Measurements from ENCODE around the gene KATNAL2. TPM values are rescaled to one million over a fixed set of nuclear protein-coding genes. Genes with fewer than 3 reads are reported as not detected.
"Not testable (repeated sequence)": the region's sequence is repeated elsewhere in the genome, so short reads cannot be mapped to it uniquely, and the experiment has no call there.

KATNAL2 gene
- total RNA-seq, 2 experiments from 2014 or later: 1.3 to 1.6 TPM

DNA sequence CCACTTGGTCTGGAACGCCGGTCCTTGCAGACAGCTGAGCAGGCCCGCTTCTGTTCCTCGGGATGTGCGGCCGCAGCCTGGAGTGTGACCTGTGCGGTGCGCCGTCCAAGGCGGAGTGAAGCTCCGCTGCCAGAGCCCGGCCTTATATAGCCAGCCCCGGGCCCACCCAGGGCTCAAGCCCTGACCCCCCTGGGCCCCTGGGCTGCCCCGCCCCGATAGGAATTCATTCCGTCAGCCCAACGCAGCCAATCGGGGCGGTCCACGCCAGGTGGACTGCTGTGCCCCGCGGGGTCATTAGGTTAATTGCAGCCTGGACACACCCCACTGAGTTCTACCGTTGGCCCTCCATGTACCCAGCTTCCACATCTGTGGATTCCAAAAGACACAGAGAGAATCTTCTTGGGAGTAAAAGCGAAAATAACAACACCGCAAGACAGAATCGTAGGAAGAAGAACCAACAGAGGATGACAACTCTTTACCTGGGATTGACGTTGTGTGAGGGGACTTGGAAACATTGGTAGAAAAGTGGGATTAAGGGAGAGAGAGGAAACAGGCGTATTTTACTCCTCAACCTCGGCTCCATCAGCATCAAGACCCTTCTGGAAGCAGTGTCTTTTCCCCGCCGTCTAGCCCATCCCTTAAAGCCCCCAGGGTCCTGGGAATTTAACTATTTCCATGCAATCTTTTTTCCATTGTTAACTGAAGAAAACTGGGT is 47.3 kb downstream of the KATNAL2 start:
- not testable (repeated sequence) for H3K9me3 Mint-ChIP-seq, H3K4me3 Mint-ChIP-seq, DNase-seq, H3K36me3 Mint-ChIP-seq, H3K27ac Mint-ChIP-seq, H3K27me3 Mint-ChIP-seq, H3K4me1 Mint-ChIP-seq

DNA sequence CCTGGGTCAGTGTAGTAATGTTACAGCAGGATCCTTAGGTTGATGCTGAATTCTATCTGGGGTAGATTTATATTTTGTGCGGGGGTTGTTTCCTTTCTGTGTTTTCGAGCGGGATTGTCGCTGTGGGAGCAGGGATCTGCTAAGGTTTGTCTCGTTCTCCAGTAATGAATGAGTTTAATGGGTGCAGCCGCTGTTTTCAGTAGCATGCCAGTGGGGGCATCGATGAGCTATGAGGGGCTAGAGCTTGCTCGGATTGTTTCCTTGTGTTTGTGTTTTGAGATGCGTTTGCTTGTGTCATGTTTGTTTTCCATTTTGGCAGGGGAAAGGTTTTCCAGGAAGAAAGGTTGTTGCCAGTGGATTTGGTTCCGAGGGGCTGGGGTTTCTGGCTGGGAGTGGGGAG is 48.9 kb downstream of the KATNAL2 start:
- not testable (repeated sequence) for DNase-seq, H3K27me3 Mint-ChIP-seq

DNA sequence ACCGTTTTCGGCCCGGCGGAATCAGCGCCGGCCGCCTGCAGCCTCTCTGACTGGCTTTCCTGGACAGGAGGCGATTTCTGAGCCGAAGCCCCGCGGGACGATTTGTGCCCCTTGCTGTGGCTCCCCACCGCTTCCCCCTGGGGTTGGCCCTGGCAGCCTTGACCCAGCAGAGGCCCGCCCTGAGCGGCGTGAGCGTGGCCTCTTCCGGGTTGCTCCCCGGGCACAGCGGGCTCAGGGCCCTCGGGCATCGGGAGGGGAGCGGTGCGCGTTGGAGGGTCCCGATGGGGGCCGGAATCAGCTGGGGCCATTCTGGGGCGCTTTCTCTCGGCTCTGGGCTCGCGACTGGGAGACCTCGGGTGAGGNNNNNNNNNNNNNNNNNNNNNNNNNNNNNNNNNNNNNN is 52.1 kb downstream of the KATNAL2 start:
- not testable (repeated sequence) for H3K27ac Mint-ChIP-seq, H3K27me3 Mint-ChIP-seq, DNase-seq, H3K9me3 Mint-ChIP-seq, H3K4me1 Mint-ChIP-seq, H3K36me3 Mint-ChIP-seq, H3K4me3 Mint-ChIP-seq

More for the DNA sequence above, 48.9 kb downstream of the KATNAL2 start:
- not testable (repeated sequence) for H3K27ac Mint-ChIP-seq, H3K4me3 Mint-ChIP-seq, H3K9me3 Mint-ChIP-seq, H3K36me3 Mint-ChIP-seq, H3K4me1 Mint-ChIP-seq

DNA sequence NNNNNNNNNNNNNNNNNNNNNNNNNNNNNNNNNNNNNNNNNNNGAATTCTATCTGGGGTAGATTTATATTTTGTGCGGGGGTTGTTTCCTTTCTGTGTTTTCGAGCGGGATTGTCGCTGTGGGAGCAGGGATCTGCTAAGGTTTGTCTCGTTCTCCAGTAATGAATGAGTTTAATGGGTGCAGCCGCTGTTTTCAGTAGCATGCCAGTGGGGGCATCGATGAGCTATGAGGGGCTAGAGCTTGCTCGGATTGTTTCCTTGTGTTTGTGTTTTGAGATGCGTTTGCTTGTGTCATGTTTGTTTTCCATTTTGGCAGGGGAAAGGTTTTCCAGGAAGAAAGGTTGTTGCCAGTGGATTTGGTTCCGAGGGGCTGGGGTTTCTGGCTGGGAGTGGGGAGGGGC is 102.5 kb downstream of the KATNAL2 start:
- H3K27me3 Mint-ChIP-seq: not testable (repeated sequence)

DNA sequence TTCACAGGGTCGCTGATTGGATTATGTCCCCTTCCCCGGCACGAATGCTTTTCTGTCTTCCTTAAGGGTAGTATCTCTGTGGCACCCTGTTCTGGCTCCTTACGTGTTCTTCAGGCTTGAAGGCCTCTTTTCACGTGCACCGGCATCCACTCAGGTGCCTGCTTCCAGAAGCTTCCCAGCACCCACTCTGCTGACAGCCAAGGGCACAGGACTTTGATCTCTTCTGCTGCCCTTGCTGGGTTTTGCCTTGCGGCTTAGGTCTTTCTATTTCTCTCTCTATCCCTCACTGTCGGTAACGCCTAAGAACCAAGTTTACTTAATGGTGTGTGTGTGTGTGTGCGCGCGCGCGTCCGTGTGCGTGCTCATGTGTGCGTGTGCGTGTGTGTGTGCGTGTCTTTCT is 103.4 kb downstream of the KATNAL2 start:
- not testable (repeated sequence) for H3K4me1 Mint-ChIP-seq, H3K4me3 Mint-ChIP-seq, H3K27me3 Mint-ChIP-seq, H3K9me3 Mint-ChIP-seq, H3K27ac Mint-ChIP-seq, DNase-seq, H3K36me3 Mint-ChIP-seq

More for the DNA sequence above, 102.5 kb downstream of the KATNAL2 start:
- not testable (repeated sequence) for H3K4me3 Mint-ChIP-seq, DNase-seq, H3K36me3 Mint-ChIP-seq, H3K9me3 Mint-ChIP-seq, H3K27ac Mint-ChIP-seq, H3K4me1 Mint-ChIP-seq

DNA sequence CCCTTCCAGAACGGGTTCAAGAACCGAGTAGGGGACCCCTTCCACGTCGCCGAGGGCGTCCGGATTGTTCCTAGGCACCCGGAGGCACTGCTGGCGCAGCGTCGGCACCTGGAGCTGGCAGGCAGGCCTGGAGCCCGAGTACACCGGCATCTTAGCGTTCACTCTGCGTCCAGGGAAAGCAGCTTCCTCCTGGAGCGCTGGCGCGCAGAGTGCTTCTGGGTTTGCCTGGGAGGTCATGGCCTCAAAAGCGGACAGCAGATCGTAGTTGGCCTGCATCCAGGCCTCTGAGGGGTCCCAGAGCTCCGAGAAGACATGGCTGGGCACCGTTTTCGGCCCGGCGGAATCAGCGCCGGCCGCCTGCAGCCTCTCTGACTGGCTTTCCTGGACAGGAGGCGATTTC is 105.4 kb downstream of the KATNAL2 start:
- not testable (repeated sequence) for H3K9me3 Mint-ChIP-seq, H3K36me3 Mint-ChIP-seq, DNase-seq, H3K27ac Mint-ChIP-seq, H3K27me3 Mint-ChIP-seq, H3K4me1 Mint-ChIP-seq, H3K4me3 Mint-ChIP-seq

DNA sequence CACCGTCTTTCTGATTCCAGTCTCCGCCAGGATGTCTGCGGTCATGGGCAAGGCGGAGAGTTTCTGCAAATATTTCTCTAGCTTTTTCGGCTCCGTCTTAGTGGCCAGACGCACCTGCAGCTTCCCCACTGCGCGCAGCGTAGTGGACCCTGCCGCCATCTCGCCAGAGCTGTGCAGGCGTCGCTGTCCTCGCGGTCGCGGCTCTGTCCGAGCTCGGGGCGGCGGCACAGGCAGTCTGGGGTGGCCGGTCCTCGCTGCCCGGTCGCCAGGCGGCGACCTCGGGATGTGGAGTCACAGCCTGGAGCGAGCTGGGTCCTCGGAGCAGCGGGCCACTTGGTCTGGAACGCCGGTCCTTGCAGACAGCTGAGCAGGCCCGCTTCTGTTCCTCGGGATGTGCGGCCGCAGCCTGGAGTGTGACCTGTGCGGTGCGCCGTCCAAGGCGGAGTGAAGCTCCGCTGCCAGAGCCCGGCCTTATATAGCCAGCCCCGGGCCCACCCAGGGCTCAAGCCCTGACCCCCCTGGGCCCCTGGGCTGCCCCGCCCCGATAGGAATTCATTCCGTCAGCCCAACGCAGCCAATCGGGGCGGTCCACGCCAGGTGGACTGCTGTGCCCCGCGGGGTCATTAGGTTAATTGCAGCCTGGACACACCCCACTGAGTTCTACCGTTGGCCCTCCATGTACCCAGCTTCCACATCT is 106.5 kb downstream of the KATNAL2 start:
- H3K36me3 Mint-ChIP-seq, H3K27me3 Mint-ChIP-seq, H3K27ac Mint-ChIP-seq, H3K4me1 Mint-ChIP-seq, DNase-seq, H3K9me3 Mint-ChIP-seq, H3K4me3 Mint-ChIP-seq: not testable (repeated sequence)

DNA sequence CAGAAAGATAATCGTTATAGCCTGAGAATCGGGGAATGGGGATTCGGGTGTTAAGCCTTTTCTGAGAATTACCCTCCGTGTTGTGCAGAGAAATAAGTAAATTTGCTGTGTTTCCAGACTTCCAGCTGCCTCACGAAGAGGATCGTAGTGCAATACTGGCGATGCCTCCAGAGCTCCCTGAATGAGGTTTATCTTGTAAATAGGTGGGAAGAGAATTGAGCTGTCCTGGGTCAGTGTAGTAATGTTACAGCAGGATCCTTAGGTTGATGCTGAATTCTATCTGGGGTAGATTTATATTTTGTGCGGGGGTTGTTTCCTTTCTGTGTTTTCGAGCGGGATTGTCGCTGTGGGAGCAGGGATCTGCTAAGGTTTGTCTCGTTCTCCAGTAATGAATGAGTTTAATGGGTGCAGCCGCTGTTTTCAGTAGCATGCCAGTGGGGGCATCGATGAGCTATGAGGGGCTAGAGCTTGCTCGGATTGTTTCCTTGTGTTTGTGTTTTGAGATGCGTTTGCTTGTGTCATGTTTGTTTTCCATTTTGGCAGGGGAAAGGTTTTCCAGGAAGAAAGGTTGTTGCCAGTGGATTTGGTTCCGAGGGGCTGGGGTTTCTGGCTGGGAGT is 108.3 kb downstream of the KATNAL2 start:
- not testable (repeated sequence) for H3K4me3 Mint-ChIP-seq, H3K27ac Mint-ChIP-seq, H3K9me3 Mint-ChIP-seq, DNase-seq, H3K36me3 Mint-ChIP-seq, H3K4me1 Mint-ChIP-seq, H3K27me3 Mint-ChIP-seq

DNA sequence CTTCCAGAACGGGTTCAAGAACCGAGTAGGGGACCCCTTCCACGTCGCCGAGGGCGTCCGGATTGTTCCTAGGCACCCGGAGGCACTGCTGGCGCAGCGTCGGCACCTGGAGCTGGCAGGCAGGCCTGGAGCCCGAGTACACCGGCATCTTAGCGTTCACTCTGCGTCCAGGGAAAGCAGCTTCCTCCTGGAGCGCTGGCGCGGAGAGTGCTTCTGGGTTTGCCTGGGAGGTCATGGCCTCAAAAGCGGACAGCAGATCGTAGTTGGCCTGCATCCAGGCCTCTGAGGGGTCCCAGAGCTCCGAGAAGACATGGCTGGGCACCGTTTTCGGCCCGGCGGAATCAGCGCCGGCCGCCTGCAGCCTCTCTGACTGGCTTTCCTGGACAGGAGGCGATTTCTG is 111.3 kb downstream of the KATNAL2 start:
- H3K27me3 Mint-ChIP-seq, DNase-seq, H3K4me1 Mint-ChIP-seq, H3K36me3 Mint-ChIP-seq, H3K4me3 Mint-ChIP-seq, H3K9me3 Mint-ChIP-seq, H3K27ac Mint-ChIP-seq: not testable (repeated sequence)

DNA sequence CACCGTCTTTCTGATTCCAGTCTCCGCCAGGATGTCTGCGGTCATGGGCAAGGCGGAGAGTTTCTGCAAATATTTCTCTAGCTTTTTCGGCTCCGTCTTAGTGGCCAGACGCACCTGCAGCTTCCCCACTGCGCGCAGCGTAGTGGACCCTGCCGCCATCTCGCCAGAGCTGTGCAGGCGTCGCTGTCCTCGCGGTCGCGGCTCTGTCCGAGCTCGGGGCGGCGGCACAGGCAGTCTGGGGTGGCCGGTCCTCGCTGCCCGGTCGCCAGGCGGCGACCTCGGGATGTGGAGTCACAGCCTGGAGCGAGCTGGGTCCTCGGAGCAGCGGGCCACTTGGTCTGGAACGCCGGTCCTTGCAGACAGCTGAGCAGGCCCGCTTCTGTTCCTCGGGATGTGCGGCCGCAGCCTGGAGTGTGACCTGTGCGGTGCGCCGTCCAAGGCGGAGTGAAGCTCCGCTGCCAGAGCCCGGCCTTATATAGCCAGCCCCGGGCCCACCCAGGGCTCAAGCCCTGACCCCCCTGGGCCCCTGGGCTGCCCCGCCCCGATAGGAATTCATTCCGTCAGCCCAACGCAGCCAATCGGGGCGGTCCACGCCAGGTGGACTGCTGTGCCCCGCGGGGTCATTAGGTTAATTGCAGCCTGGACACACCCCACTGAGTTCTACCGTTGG is 112.4 kb downstream of the KATNAL2 start:
- H3K4me3 Mint-ChIP-seq, H3K36me3 Mint-ChIP-seq, H3K4me1 Mint-ChIP-seq, DNase-seq, H3K9me3 Mint-ChIP-seq, H3K27ac Mint-ChIP-seq, H3K27me3 Mint-ChIP-seq: not testable (repeated sequence)

DNA sequence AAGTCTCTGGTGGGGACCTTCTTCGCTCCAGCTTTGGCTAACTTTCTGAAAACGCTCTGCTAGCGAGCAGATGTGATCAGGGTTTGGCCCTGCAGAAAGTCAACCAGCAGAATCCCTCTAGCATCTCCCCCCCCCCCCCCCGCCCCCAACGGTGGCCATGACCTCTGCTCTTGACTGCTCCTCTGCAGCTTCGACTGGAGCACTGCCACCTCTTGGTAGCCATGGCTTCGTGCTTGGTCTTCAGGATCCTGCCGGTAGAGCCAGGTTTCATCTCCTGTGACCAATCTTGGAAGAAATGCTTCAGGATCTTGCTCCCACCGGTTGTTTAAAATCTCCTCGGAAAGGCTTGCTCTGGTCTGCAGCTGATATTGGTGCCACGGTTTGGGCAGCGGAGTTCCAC is 113.5 kb downstream of the KATNAL2 start:
- H3K36me3 Mint-ChIP-seq, H3K4me1 Mint-ChIP-seq, H3K27me3 Mint-ChIP-seq, H3K27ac Mint-ChIP-seq, H3K9me3 Mint-ChIP-seq, DNase-seq, H3K4me3 Mint-ChIP-seq: not testable (repeated sequence)

DNA sequence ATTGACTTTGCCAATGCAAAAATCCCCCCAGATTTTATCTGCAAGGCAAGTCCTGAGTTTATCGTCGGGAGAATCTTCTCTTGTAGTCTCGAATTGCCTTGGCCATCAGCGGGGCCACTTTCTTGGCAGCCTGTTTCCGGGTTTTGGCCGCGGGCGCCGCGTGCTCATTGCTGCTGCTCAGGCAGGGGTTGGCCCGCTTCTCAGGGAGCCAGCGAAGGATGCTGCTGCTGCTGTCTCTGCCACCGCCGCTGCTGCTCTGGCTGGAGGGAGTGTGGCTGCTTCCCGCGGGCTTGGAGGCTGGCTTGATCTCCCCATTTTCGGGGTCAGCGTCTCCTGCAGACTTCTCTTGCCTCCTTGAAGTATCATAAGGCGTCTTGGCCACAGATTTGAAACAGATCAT is 115.5 kb downstream of the KATNAL2 start:
- no peak overlapping the region for H3K27ac Mint-ChIP-seq
- no peak for DNase-seq
- H3K4me1 Mint-ChIP-seq: no peaks in the 10 kb centered on the region
- no peaks in the 10 kb centered on the region for H3K27me3 Mint-ChIP-seq
- H3K4me3 Mint-ChIP-seq: no peak overlapping the region
- H3K9me3 Mint-ChIP-seq: peaks cover 5% of the 10 kb centered on the region
- peaks cover 4% of the 10 kb centered on the region for H3K36me3 Mint-ChIP-seq

DNA sequence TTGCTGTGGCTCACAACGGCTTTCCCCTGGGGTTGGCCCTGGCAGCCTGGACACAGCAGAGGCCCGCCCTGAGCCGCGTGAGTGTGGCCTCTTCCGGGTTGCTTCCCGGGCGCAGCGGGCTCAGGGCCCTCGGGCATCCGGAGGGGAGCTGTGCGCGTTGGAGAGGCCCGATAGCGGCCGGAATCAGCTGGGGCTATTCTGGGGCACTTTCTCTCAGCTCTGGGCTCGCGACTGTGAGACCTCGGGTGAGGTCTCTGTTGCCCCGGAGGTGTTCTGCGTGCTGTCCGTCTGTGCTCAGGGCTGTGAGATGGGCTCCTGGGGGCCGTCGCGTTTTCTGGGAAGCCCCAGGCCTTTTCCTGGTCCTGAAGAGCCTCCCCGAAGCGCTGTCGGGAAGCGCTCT is 117.2 kb downstream of the KATNAL2 start:
- not testable (repeated sequence) for H3K27ac Mint-ChIP-seq, DNase-seq, H3K27me3 Mint-ChIP-seq, H3K4me3 Mint-ChIP-seq, H3K9me3 Mint-ChIP-seq, H3K4me1 Mint-ChIP-seq, H3K36me3 Mint-ChIP-seq

DNA sequence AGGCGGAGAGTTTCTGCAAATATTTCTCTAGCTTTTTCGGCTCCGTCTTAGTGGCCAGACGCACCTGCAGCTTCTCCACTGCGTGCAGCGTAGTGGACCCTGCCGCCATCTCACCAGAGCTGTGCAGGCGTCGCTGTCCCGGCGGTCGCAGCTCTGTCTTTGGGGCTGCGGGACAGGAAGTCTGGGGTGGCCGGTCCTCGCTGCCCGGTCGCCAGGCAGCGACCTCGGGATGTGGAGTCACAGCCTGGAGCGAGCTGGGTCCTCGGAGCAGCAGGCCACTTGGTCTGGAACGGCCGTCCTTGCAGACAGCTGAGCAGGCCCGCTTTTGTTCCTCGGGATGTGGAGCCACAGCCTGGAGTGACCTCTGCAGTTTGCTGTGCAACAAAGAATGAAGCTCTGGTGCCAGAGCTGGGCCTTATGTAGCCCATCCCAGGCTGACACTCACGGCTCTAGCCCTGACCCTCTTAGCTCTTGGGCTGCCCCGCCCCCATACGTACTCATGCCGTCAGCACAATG is 117.8 kb downstream of the KATNAL2 start, which contains the start of gene ELOA2:
TSS of gene ELOA2 (minus strand) at position 466 of the 516 bp plus-strand sequence. CDS start at position 109, 357 bp downstream.
- H3K9me3 Mint-ChIP-seq: peaks cover 5% of the 10 kb centered on the region
- no peak for DNase-seq

DNA sequence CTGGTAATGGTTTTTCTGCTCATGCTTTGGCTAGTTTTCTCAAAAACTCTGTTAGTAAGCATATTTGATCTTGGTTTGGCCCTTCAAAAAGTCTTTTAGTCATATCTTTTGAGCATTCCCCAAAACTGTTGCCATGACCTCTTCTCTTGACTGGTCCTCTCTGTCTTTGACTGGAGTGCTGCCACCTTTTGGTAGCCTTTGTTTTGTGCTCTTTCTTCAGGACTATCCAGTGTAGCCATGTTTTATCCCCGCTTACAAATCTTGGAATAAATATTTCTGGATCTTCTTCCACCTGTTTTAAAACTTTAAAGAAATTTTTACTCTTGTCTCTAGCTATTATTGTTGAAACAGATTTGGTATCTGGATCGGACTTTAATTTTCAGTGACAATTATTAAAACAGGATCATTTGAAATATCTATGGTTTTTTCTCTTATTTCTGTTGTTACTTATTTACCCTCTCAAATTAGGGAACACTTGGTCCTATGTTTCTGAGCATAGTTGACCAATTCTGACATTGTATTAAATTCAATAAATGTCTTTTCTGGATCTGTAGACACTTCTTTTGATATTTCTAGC is 119.0 kb downstream of the KATNAL2 start:
- no peaks in the 10 kb centered on the region for H3K4me1 Mint-ChIP-seq
- no peaks in the 10 kb centered on the region for H3K27me3 Mint-ChIP-seq
- peaks cover 2% of the 10 kb centered on the region for H3K9me3 Mint-ChIP-seq
- DNase-seq: no peak
- H3K27ac Mint-ChIP-seq: no peak overlapping the region
- H3K4me3 Mint-ChIP-seq: no peak overlapping the region
- H3K36me3 Mint-ChIP-seq: peaks cover 4% of the 10 kb centered on the region

More for the DNA sequence above, 117.8 kb downstream of the KATNAL2 start, which contains the start of gene ELOA2:
- Mint-ChIP-seq H3K4me1 (no peaks in the 10 kb centered on the region), H3K4me3 (no peak within 1 kb of the TSS), H3K36me3 (peaks cover 4% of the 10 kb centered on the region), H3K27ac (no peak within 1 kb of the TSS), H3K27me3 (no peaks in the 10 kb centered on the region)

Data from activated naive CD8-positive, alpha-beta T cell treated with anti-CD3 and anti-CD28 coated beads for 36 hours (primary cell).